AG09319 (cell line): Measurements from ENCODE around the gene EFCAB6.

Source experiments
- DNase-seq: peaks from one replicate; pipeline ENCODE4 v3.0.0-alpha.2; 2010; ENCODE audit warnings: low read depth; ENCODE audit errors: extremely low read depth
- TF ChIP-seq, protein P1 (sequence below): IDR thresholded peaks from 2 replicates; pipeline ENCODE4 v1.5.1; 2011; ENCODE audit warnings: low read depth, mild to moderate bottlenecking, inconsistent platforms, low read length, moderate library complexity

Gene EFCAB6

GRCh38 chr22:43571181-43571580 is 240.9 kb downstream of the EFCAB6 start:
- TF ChIP-seq, protein P1, sequence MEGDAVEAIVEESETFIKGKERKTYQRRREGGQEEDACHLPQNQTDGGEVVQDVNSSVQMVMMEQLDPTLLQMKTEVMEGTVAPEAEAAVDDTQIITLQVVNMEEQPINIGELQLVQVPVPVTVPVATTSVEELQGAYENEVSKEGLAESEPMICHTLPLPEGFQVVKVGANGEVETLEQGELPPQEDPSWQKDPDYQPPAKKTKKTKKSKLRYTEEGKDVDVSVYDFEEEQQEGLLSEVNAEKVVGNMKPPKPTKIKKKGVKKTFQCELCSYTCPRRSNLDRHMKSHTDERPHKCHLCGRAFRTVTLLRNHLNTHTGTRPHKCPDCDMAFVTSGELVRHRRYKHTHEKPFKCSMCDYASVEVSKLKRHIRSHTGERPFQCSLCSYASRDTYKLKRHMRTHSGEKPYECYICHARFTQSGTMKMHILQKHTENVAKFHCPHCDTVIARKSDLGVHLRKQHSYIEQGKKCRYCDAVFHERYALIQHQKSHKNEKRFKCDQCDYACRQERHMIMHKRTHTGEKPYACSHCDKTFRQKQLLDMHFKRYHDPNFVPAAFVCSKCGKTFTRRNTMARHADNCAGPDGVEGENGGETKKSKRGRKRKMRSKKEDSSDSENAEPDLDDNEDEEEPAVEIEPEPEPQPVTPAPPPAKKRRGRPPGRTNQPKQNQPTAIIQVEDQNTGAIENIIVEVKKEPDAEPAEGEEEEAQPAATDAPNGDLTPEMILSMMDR = no peak
- no peak for DNase-seq

- no peak for DNase-seq
- TF ChIP-seq, protein P1 = no peak
Measured at GRCh38 chr22:43570531-43571165, 241.5 kb downstream of the EFCAB6 start.

- DNase-seq = no peak
- TF ChIP-seq, protein P1 = no peak
Measured at GRCh38 chr22:43569111-43569510, 243.0 kb downstream of the EFCAB6 start.

- DNase-seq = no peak
- TF ChIP-seq, protein P1 = no peak
Measured at GRCh38 chr22:43567691-43568324, 244.3 kb downstream of the EFCAB6 start.

DNA sequence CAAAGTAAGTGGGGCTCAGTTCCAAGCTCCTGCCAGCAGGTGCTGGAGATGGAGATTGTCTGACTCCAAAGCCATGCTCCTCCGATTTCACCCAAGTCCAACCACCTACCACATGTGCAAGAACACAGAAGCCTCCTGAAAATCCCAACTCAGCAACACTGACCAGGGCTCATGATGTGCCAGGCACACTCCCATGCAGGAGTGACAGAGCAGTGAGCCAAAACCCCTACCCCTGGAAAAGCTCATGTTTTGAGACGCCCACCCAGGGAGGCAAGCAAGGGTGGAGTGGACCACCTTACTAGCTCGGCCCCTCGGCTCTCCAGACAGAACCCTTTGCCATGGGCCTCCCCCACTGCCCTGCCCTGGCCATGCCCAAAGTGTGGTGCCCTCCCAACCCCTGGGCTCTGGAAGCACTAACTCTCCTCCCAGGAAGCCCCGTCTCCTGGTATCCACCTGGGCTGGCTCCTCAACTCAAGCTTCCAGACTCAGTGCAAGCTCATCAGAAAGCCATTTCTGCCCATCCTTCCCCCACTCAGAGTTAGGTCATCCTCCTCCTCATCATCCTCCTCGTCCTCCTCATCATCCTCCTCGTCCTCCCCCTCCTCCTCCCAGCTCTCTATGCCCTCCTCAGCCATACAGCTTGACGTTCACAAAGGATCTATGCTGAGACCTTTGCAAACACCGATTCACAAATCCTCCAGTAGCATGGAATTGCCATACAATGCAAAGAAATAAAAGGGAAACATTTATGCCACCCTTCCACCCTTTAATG is 245.4 kb downstream of the EFCAB6 start:
- DNase-seq = no peak

GRCh38 chr22:43566021-43566420 is 246.1 kb downstream of the EFCAB6 start:
- DNase-seq = no peak
- TF ChIP-seq, protein P1 = no peak

More for the DNA sequence above, 245.4 kb downstream of the EFCAB6 start:
- TF ChIP-seq, protein P1 = no peak

- DNase-seq = no peak
- TF ChIP-seq, protein P1 = no peak
Measured at GRCh38 chr22:43564859-43565258, 247.2 kb downstream of the EFCAB6 start.
